KMS-11 (cell line): ENCODE measurements around the gene UBTD1.
"Not testable (repeated sequence)": the region's sequence is repeated elsewhere in the genome, so short reads cannot be mapped to it uniquely, and the experiment has no call there.

Experiments used
- H2AFZ ChIP-seq: fragments of 200-600 bp; sonication (generic); 2 replicates; pipeline ENCODE4 v1.6.1; 2016; ENCODE audit warnings: antibody characterized with exemption, mixed run types, low read depth
- H3K27ac ChIP-seq: fragments of 200-600 bp; sonication (generic); 2 replicates; pipeline ENCODE4 v1.6.1; 2016; ENCODE audit warnings: mild to moderate bottlenecking, mixed run types
- H3K27me3 ChIP-seq: fragments of 200-600 bp; sonication (generic); 2 replicates; pipeline ENCODE4 v1.6.1; 2017; ENCODE audit warnings: mild to moderate bottlenecking, low read depth, mixed run types, moderate library complexity; ENCODE audit not compliant: insufficient read depth
- H3K36me3 ChIP-seq: fragments of 200-600 bp; sonication (generic); 2 replicates; pipeline ENCODE4 v1.6.1; 2017; ENCODE audit warnings: mild to moderate bottlenecking, mixed run types; ENCODE audit not compliant: insufficient read depth
- H3K4me1 ChIP-seq: fragments of 200-600 bp; sonication (generic); 2 replicates; pipeline ENCODE4 v1.6.1; 2016; ENCODE audit warnings: mild to moderate bottlenecking, low read depth, mixed run types; ENCODE audit not compliant: poor library complexity, severe bottlenecking
- H3K4me2 ChIP-seq: fragments of 200-600 bp; sonication (generic); 2 replicates; pipeline ENCODE4 v1.7.0; 2016; ENCODE audit warnings: mild to moderate bottlenecking, mixed run types
- H3K4me3 ChIP-seq: fragments of 200-600 bp; sonication (generic); IDR thresholded peaks from 2 replicates; pipeline ENCODE4 v1.6.1; 2017; ENCODE audit warnings: low read depth, low read length, mixed read lengths; ENCODE audit not compliant: insufficient read depth
- H3K79me2 ChIP-seq: fragments of 200-600 bp; sonication (generic); 2 replicates; pipeline ENCODE4 v1.6.1; 2016; ENCODE audit warnings: low read depth, mixed run types; ENCODE audit not compliant: insufficient read depth
- H3K9ac ChIP-seq: fragments of 200-600 bp; sonication (generic); 2 replicates; pipeline ENCODE4 v1.6.1; 2016; ENCODE audit warnings: mild to moderate bottlenecking, mixed run types
- H4K20me1 ChIP-seq: fragments of 200-600 bp; sonication (generic); 2 replicates; pipeline ENCODE4 v1.6.1; 2016; ENCODE audit warnings: mild to moderate bottlenecking, mixed run types; ENCODE audit not compliant: insufficient read depth
- CTCF ChIP-seq: fragments of 200-600 bp; sonication (generic); conservative IDR thresholded peaks from 2 replicates; pipeline ENCODE4 v1.6.1; 2017; ENCODE audit warnings: low read depth, mild to moderate bottlenecking, antibody characterized with exemption, low read length, moderate library complexity, mixed read lengths

UBTD1 gene

GRCh38 chr10:97573021-97573420, 74.3 kb downstream of the UBTD1 start:
- Histone ChIP-seq H3K4me2 (no peak overlapping the region), H3K79me2 (no peaks in the 10 kb centered on the region)

GRCh38 chr10:97573672-97574071, 74.9 kb downstream of the UBTD1 start:
- no peaks in the 10 kb centered on the region for H3K4me1 ChIP-seq
- no peak overlapping the region for H2AFZ ChIP-seq
- no peaks in the 10 kb centered on the region for H3K27me3 ChIP-seq
- no peak overlapping the region for H3K27ac ChIP-seq
- H4K20me1 ChIP-seq = no peaks in the 10 kb centered on the region
- H3K79me2 ChIP-seq = no peaks in the 10 kb centered on the region
- H3K9ac ChIP-seq = no peak overlapping the region
- H3K4me3 ChIP-seq = no peak overlapping the region
- TF ChIP-seq CTCF = no peak
- no peaks in the 10 kb centered on the region for H3K36me3 ChIP-seq
- no peak overlapping the region for H3K4me2 ChIP-seq

More at GRCh38 chr10:97573021-97573420, 74.3 kb downstream of the UBTD1 start:
- H3K4me1 ChIP-seq = no peaks in the 10 kb centered on the region
- H3K36me3 ChIP-seq = no peaks in the 10 kb centered on the region
- no peaks in the 10 kb centered on the region for H3K27me3 ChIP-seq
- H2AFZ ChIP-seq = no peak overlapping the region
- no peak overlapping the region for H3K27ac ChIP-seq
- TF ChIP-seq CTCF = no peak
- H3K9ac ChIP-seq = no peak overlapping the region
- no peak overlapping the region for H3K4me3 ChIP-seq
- no peaks in the 10 kb centered on the region for H4K20me1 ChIP-seq

GRCh38 chr10:97574374-97575126, 75.8 kb downstream of the UBTD1 start:
- Histone ChIP-seq H3K36me3 (no peaks in the 10 kb centered on the region), H3K9ac (no peak overlapping the region), H4K20me1 (no peaks in the 10 kb centered on the region), H3K79me2 (no peaks in the 10 kb centered on the region), H3K27me3 (no peaks in the 10 kb centered on the region), H3K4me1 (no peaks in the 10 kb centered on the region), H3K27ac (no peak overlapping the region), H2AFZ (no peak overlapping the region), H3K4me2 (no peak overlapping the region), H3K4me3 (no peak overlapping the region)
- TF ChIP-seq CTCF = no peak

GRCh38 chr10:97575127-97575668, 76.5 kb downstream of the UBTD1 start:
- H3K27me3 ChIP-seq = no peaks in the 10 kb centered on the region
- H3K4me1 ChIP-seq = no peaks in the 10 kb centered on the region
- no peaks in the 10 kb centered on the region for H3K79me2 ChIP-seq
- H3K27ac ChIP-seq = no peak overlapping the region
- no peak overlapping the region for H3K4me2 ChIP-seq
- H3K36me3 ChIP-seq = no peaks in the 10 kb centered on the region
- TF ChIP-seq CTCF = no peak
- H2AFZ ChIP-seq = no peak overlapping the region
- H4K20me1 ChIP-seq = no peaks in the 10 kb centered on the region
- no peak overlapping the region for H3K9ac ChIP-seq
- H3K4me3 ChIP-seq = no peak overlapping the region

GRCh38 chr10:97576487-97576886, 77.8 kb downstream of the UBTD1 start:
- not testable (repeated sequence) for H3K4me1 ChIP-seq, H3K4me2 ChIP-seq, H3K4me3 ChIP-seq, H3K79me2 ChIP-seq, H2AFZ ChIP-seq, H3K9ac ChIP-seq, H3K27ac ChIP-seq, H3K36me3 ChIP-seq, H3K27me3 ChIP-seq, H4K20me1 ChIP-seq
